Measurements from ENCODE around the gene AARS2. TPM values are rescaled to one million over a fixed set of nuclear protein-coding genes. Genes with fewer than 3 reads are reported as not detected.

AARS2 gene
- polyA plus RNA-seq, 1 experiment, result 5.8 TPM

- no peak for DNase-seq (ENCODE audit: low read depth, low spot score)
- ChIA-PET POLR2A (no interaction called here), CTCF (interaction anchor here (0.6 kb wide), 1 partner anchor 9 kb away, joined by 4 read pairs; no protein-coding TSS in a partner anchor)
- peaks cover 5% of the 10 kb centered on the region; the same call in 1 of the 2 replicates for H3K9me3 ChIP-seq (ENCODE audit: control insufficient read depth, insufficient read depth, low read length)
- peaks cover 75% of the 10 kb centered on the region for H3K27me3 ChIP-seq (ENCODE audit: control insufficient read depth, insufficient read depth, low read length)
- TF ChIP-seq, protein P1, sequence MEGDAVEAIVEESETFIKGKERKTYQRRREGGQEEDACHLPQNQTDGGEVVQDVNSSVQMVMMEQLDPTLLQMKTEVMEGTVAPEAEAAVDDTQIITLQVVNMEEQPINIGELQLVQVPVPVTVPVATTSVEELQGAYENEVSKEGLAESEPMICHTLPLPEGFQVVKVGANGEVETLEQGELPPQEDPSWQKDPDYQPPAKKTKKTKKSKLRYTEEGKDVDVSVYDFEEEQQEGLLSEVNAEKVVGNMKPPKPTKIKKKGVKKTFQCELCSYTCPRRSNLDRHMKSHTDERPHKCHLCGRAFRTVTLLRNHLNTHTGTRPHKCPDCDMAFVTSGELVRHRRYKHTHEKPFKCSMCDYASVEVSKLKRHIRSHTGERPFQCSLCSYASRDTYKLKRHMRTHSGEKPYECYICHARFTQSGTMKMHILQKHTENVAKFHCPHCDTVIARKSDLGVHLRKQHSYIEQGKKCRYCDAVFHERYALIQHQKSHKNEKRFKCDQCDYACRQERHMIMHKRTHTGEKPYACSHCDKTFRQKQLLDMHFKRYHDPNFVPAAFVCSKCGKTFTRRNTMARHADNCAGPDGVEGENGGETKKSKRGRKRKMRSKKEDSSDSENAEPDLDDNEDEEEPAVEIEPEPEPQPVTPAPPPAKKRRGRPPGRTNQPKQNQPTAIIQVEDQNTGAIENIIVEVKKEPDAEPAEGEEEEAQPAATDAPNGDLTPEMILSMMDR (IDR thresholded peaks at IDR 0.05; ENCODE audit: low read depth, low read length), result no peak
- no peak overlapping the region for H3K27ac ChIP-seq (ENCODE audit: low read depth, low read length)
- no peak overlapping the region for H3K4me3 ChIP-seq (ENCODE audit: low read depth, low read length)
Observed at GRCh38 chr6:44275271-44275748, 37.8 kb downstream of the AARS2 start.

GRCh38 chr6:44273617-44274016 lies 39.5 kb downstream of the AARS2 start:
- DNase-seq (ENCODE audit: low read depth, low spot score), result no peak
- no peak overlapping the region for H3K27ac ChIP-seq (ENCODE audit: low read depth, low read length)
- CTCF ChIA-PET, result no interaction called here
- POLR2A ChIA-PET, result no interaction called here
- peaks cover 76% of the 10 kb centered on the region for H3K27me3 ChIP-seq (ENCODE audit: control insufficient read depth, insufficient read depth, low read length)
- H3K4me3 ChIP-seq (ENCODE audit: low read depth, low read length), result no peak overlapping the region
- TF ChIP-seq, protein P1 (IDR thresholded peaks at IDR 0.05; ENCODE audit: low read depth, low read length), result no peak
- H3K9me3 ChIP-seq (ENCODE audit: control insufficient read depth, insufficient read depth, low read length), result peaks cover 5% of the 10 kb centered on the region; the same call in 1 of the 2 replicates

- DNase-seq (ENCODE audit: low read depth, low spot score), result no peak
- TF ChIP-seq, protein P1 (IDR thresholded peaks at IDR 0.05; ENCODE audit: low read depth, low read length), result no peak
- ChIA-PET POLR2A (no interaction called here), CTCF (no interaction called here)
- Histone ChIP-seq H3K27me3 (ENCODE audit: control insufficient read depth, insufficient read depth, low read length) (peaks cover 79% of the 10 kb centered on the region), H3K27ac (ENCODE audit: low read depth, low read length) (no peak overlapping the region), H3K4me3 (ENCODE audit: low read depth, low read length) (no peak overlapping the region), H3K9me3 (ENCODE audit: control insufficient read depth, insufficient read depth, low read length) (peaks cover 5% of the 10 kb centered on the region; the same call in 1 of the 2 replicates)
Observed at GRCh38 chr6:44272999-44273566, 40.1 kb downstream of the AARS2 start.

DNA sequence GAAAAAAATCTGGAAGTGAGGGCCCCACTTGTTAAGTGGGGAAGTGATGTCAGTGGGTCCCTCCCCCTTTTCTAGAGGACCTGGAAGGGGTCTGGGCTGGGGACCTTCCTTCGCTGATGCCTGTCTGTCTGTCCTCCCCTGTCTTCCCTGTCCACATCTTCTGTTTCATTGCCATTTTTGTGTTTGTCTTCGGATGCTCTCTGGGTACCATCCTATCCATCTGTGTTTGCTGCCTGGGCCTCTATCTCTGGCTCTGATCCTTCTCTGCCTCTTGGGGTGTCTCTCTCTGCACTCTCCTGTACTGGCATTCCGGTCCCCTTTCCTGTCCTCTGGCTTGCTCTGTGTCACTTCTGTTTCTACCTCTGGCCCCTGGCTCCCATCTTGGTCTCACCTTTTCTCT lies 40.6 kb downstream of the AARS2 start:
- Histone ChIP-seq H3K4me3 (ENCODE audit: low read depth, low read length) (no peak overlapping the region), H3K9me3 (ENCODE audit: control insufficient read depth, insufficient read depth, low read length) (peaks cover 5% of the 10 kb centered on the region; the same call in 1 of the 2 replicates), H3K27ac (ENCODE audit: low read depth, low read length) (no peak overlapping the region), H3K27me3 (ENCODE audit: control insufficient read depth, insufficient read depth, low read length) (peaks cover 75% of the 10 kb centered on the region)
- DNase-seq (ENCODE audit: low read depth, low spot score), result no peak
- ChIA-PET CTCF (no interaction called here), POLR2A (no interaction called here)
- TF ChIP-seq, protein P1 (IDR thresholded peaks at IDR 0.05; ENCODE audit: low read depth, low read length), result no peak

DNA sequence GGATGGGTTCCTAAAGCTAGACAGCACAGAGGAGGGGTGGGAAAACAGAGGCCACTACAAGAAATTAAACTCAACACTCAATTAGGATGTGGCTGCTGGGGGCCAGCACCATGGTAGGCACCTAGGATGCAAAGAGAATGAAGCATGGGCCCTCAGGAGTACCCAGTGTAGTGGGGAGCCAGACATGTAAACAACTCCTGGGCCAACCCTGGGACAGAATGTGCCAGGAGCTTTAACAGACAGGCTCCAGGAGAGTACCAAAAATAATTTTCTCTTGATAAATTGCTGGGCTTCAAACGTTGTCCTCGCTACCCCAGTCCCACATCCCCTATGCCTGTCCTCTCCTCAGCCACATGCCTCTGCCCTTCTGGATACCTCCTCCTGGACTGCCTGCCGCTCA lies 41.2 kb downstream of the AARS2 start:
- H3K27me3 ChIP-seq (ENCODE audit: control insufficient read depth, insufficient read depth, low read length), result peaks cover 71% of the 10 kb centered on the region
- ChIA-PET CTCF (no interaction called here), POLR2A (no interaction called here)
- no peak overlapping the region for H3K27ac ChIP-seq (ENCODE audit: low read depth, low read length)
- H3K9me3 ChIP-seq (ENCODE audit: control insufficient read depth, insufficient read depth, low read length), result peaks cover 5% of the 10 kb centered on the region; the same call in 1 of the 2 replicates
- no peak overlapping the region for H3K4me3 ChIP-seq (ENCODE audit: low read depth, low read length)
- DNase-seq (ENCODE audit: low read depth, low spot score), result no peak
- TF ChIP-seq, protein P1 (IDR thresholded peaks at IDR 0.05; ENCODE audit: low read depth, low read length), result no peak
